NCI-H2107 treated with DMSO at 0.1 percent for 48 hours (cell line): ENCODE results near the gene NXN.
"Not testable (repeated sequence)": the region's sequence is repeated elsewhere in the genome, so short reads cannot be mapped to it uniquely, and the experiment has no call there.

Source experiments
- DNase-seq: peaks from one replicate; lab custom pipeline; 2025; ENCODE audit not compliant: unreplicated experiment; lab: John Stamatoyannopoulos, UW

Gene NXN

GRCh38 chr17:957856-958421 is 21.6 kb downstream of the NXN start:
- DNase-seq = no peak

GRCh38 chr17:956905-957304 is 22.7 kb downstream of the NXN start:
- DNase-seq = peak; percentile 12

GRCh38 chr17:954431-955164 is 25.0 kb downstream of the NXN start:
- DNase-seq = no peak

GRCh38 chr17:953767-954166 is 25.8 kb downstream of the NXN start:
- DNase-seq = no peak

- DNase-seq = not testable (repeated sequence)
Observed at GRCh38 chr17:952592-952991, 27.0 kb downstream of the NXN start.

GRCh38 chr17:951325-952132 is 28.0 kb downstream of the NXN start:
- DNase-seq = no peak

GRCh38 chr17:949623-950303 is 29.8 kb downstream of the NXN start:
- DNase-seq = no peak

GRCh38 chr17:948284-948852 is 31.2 kb downstream of the NXN start:
- no peak for DNase-seq

- DNase-seq = no peak
Observed at GRCh38 chr17:946510-947236, 32.9 kb downstream of the NXN start.

GRCh38 chr17:945672-946071 is 33.9 kb downstream of the NXN start:
- no peak for DNase-seq

GRCh38 chr17:944266-944826 is 35.2 kb downstream of the NXN start:
- DNase-seq = no peak

GRCh38 chr17:935485-935884 is 44.1 kb downstream of the NXN start:
- no peak for DNase-seq

GRCh38 chr17:933312-934073 is 46.1 kb downstream of the NXN start:
- DNase-seq = no peak

- no peak for DNase-seq
Observed at GRCh38 chr17:930258-930657, 49.3 kb downstream of the NXN start.

- DNase-seq = no peak
Observed at GRCh38 chr17:929586-929985, 50.0 kb downstream of the NXN start.

GRCh38 chr17:927611-928461 is 51.7 kb downstream of the NXN start:
- DNase-seq = peak; percentile 62

GRCh38 chr17:925817-926216 is 53.8 kb downstream of the NXN start:
- no peak for DNase-seq

GRCh38 chr17:924711-925475 is 54.7 kb downstream of the NXN start:
- no peak for DNase-seq
